ENCODE measurements around the gene CAPZB.

Gene CAPZB

DNA sequence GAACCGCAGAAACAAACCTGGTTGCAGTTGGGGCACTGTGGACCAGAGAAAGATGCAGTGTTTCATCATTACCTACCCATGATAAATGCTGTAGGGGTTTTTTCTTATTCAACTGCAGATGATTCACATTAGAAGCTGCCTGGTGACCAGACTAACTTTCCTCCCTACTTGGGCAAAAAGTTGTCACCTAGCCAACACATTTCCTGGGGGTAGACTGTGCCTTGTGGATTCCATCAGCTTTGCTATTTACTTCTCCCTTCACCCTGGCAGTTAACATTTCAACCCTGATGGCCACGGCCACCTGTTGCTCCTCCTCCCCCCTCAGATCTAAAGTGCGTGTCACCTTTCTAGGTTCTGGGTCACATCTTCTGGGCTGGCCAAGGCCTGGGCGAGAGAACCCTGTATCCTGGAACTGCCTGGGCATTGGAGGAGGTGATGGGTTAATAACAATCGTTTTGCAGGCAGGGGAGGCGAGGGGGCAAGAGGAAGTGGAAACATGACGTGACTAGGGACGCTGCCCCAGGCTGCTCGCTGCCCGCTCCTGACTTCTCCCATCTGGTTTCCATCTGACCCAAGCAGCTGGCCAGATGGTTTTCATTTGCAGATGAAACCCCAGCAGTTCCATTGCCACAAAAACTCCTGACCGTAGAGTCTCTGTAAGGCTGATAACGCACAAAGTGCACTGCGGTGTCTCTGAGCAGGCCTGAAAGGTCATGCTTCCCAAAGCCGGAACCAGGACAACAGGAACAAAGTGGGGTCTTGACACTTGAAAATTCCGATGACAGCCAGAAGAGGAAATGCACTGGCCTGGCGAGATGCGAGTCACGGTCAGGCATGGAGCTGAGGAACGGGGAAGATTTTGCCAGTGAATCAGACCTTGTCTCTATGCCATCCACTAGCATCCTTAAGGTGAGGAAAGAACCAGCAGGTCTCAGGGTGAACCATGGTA is 36.6 kb downstream of the CAPZB start:
- no peak for DNase-seq (ENCODE audit: low read depth in 2 of 2)

DNA sequence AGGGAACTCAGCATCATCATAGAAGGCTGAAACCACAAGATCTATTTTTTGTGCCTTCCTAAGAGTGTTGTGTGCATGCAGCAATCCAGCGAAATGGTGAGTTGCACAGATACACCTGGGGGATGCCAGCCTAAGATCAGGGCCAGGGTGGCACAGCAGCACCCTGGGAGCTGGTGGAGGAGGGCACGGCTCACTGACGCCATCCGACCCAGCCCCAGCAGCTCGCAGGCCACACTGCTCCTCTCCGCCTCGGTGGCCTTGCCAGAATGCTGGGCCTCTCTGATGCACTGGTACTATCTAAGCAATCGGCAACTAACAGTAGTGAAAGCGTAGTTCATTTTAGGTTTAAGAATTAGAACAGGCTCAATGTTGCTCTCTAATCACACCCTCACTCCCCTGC is 37.8 kb downstream of the CAPZB start:
- DNase-seq (ENCODE audit: low read depth in 2 of 2): no peak

DNA sequence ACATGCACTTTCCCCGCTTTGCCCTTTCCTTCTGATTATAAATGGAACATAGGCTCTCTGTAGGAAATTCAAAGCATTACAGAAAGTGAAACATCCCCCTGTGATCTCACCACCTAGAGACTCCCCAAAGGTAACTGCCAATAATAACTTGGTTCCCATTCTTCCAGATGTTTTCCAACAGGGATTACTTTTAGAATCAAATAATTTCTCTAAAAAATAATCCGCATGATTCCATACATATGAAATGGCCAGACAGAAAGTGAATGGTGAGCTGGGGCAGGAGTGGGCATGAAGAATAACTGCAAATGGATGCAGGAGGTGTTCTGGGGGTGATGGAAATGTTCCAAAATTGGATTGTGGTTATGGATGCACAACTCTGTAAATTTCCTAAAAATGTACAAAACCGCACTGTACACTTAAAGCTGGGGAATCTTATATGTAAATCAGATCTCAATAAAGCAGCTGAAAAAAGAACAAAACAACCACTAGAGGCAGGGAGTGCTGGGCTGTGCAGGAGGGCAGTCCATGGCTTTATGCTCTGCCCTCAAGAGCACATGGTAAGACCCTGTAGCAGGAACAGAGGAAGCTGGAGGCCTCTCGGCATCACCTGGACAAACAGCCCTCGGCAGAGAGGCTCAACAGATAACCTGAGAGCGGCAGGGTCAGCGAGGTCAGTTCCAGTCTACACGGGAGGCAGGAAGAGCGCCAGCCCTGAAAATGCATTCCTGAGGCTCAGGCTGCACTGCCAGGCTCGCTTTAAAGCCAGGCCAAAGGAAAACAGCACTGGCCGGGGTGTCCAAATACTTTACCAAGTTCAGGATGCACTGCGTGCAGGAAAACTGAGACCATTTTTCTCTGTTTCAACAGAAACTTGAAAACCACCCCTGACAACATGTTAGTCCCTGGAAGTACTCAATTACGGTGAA is 39.7 kb downstream of the CAPZB start:
- DNase-seq (ENCODE audit: low read depth in 2 of 2): no peak

DNA sequence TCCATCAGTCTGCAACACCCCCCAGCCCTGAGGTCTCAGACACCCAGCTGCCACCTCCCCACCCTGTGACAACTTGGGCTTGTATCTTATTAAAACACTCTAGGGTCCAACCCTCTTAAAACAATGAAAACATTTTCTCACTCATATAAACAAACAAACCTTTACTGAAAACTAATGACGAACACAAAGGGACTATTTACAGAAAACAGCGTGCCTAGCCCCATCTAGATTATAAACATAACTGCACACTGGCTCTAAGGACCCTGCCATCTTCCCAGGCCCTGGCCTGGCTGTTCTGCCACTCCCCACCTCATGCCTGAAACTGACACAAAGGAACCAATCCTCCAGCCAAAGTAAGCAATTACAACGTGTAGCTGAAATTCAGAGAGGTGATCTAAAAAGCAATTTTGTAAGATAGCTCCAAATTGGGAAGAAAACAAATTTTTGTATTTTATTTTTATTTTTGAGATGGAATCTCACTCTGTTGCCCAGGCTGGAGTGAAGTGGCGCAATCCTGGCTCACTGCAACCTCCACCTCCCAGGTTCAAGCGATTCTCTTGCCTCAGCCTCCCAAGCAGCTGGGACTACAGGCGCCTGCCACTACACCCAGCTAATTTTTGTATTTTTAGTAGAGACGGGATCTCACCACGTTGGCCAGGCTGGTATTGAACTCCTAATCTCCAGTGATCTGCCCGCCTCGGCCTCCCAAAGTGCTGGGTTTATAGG is 40.9 kb downstream of the CAPZB start:
- DNase-seq (ENCODE audit: low read depth in 2 of 2): no peak

GRCh38 chr1:19443326-19443725 is 42.0 kb downstream of the CAPZB start:
- DNase-seq (ENCODE audit: low read depth in 2 of 2): no peak

GRCh38 chr1:19442154-19443096 is 42.9 kb downstream of the CAPZB start:
- no peak for DNase-seq (ENCODE audit: low read depth in 2 of 2)

GRCh38 chr1:19441048-19441780 is 44.1 kb downstream of the CAPZB start:
- DNase-seq (ENCODE audit: low read depth in 2 of 2): no peak

GRCh38 chr1:19439464-19440171 is 45.7 kb downstream of the CAPZB start:
- DNase-seq (ENCODE audit: low read depth in 2 of 2): no peak

DNA sequence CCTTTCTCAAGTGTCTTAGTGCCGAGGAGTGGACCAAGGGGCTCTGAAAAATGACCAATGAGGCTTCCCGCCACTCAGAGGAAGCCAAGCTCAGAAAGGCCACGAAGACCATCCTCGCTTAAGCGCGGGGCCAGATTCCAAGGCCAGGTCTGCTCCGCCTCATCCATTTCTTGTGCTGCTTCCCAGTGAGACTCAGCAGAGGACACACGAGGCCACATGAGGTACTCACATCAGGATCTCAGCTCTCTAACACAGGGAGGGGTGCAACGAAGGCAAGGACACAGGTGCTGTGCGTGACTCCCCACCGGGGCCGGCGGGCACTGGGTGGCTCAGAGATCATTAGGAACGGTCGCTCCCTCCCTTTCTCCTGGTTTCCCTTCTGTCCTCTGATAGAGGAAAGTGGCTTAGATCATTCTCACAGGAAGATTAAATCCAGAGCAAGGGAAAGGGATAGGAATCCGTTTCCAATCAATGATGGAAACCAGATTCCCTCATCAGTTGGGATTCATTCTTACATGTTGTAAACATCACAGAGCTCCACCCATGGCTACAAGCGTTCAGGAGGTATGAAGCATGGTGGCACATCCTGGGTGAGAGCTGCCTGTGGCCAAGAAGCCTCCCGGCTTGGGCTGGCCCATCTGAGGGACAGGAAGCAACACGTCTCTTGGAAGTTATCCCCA is 46.7 kb downstream of the CAPZB start:
- DNase-seq (ENCODE audit: low read depth in 2 of 2): no peak

DNA sequence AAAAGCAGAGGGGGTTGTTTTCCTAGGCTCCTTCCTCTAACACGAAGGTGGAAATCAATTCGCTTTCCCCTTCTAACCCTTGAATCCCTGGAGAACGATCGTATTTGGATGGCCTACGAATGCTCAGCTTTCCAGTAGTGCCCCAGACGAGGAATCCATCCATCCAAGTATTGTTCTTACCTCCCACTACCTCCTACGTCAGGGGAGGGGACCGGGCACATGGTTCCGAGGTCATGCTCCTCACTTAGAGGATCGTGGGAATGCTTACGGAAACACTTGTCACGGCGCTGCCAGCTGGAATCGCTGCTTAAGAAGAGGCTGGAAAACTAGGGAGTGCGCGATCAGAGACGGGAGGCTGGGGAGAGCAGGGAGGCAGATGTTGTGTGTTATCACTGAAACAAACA is 47.4 kb downstream of the CAPZB start:
- no peak for DNase-seq (ENCODE audit: low read depth in 2 of 2)

DNA sequence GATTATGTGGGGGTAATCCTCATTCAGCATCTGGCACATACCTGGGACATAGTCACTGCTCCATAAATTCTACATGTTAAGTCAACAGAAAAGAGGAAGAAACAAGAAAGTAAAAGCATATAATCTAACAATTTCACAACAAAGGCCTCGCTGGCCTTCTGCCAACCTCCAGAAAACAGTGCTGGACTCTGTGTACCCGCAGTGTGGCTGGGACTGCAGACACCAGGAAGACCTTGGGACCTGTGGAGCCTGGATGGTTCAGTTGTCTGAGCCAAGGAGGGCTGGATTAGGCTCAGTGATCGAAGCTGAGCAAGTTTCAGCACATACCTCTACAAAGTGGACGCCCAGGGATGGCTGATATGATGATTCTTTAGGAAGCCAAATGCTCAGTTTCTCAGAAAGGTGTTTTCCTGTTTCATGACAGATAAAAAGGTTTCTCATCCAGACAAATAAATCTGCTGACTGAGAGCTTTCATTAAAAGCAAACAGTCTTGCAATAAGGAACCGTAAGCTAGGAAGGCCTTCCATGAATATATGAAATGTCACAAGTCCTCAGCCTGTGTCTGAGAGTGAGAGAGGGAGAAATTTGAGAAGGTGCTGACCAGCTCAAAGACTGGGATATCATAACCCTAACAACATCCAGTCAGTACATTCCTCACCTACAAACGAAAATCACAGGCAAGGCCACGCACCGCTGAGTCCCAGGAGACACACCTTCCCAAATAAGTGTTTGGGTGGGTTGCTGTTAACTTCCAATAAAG is 48.4 kb downstream of the CAPZB start:
- DNase-seq (ENCODE audit: low read depth in 2 of 2): no peak

GRCh38 chr1:19435851-19436455 is 49.4 kb downstream of the CAPZB start:
- DNase-seq (ENCODE audit: low read depth in 2 of 2): no peak

DNA sequence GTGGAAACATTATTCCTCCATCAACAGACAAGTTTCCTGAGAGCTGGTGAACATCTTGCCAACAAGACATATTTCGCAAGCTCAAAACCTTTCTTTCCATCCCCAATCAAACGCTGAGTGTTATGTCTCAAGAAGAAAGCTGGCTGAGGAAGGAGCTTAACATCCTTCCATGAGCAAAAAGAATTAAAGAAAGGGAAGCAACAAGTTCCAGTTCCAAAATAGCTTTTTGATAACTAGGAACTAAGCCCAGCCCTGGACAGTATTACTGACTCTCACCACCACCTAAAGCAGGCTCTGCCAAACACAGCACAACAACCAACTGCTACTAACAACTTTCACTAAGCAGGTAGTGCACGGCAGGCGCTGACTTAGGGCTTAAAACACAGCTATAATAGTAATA is 50.2 kb downstream of the CAPZB start:
- DNase-seq (ENCODE audit: low read depth in 2 of 2): no peak

- DNase-seq (ENCODE audit: low read depth in 2 of 2): no peak
Measured at GRCh38 chr1:19433719-19433998, 51.7 kb downstream of the CAPZB start.

DNA sequence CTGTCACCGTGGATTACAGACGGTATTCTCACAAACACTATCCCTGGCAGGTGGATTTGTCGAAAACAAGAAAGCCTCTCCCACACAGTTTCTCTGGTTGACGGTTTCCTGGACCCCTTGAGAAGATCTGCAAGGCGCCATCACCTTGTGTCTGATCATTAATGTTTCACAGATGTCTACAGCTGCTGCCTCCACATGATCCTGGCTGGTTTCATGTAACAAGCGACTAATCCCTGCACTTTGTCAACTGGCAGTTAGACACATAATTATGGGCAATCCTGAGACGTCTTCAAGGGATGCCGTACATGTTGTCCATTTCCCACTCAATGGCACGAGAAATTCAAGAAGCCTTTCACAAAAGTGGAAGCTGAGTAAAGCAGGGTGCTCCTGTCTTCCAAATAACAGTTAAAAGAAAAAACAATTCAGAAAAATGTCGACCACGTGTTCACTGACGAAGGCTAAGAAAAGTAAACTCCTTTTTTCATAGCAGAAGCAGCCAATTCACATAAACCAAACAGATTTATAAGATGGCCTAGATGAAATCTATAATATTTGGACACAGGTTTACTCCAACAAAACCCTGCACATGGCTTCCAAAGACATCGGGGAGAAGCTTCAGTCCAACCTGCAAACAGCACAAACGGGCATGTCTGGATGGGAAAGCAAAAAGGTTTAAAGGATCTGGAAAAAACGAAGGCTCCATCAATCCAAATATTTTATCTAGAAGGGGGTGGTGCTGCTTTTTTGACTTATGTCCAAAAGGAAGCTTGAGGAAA is 52.2 kb downstream of the CAPZB start:
- DNase-seq (ENCODE audit: low read depth in 2 of 2): no peak

- no peak for DNase-seq (ENCODE audit: low read depth in 2 of 2)
Measured at GRCh38 chr1:19430121-19431068, 54.9 kb downstream of the CAPZB start.

Data from stimulated activated CD8-positive, alpha-beta memory T cell treated with anti-CD3 and anti-CD28 coated beads, Interleukin-2, amount 100 ng/mL, for 48 hours (primary cell).